Keratinocyte (primary cell): ENCODE measurements around the gene NEIL1.

Source experiments
- CTCF ChIP-seq, 3 experiments: IDR thresholded peaks in 1 of 3; conservative IDR thresholded peaks in 1 of 3; optimal IDR thresholded peaks in 1 of 3; 2 replicates in 2 of 3; 3 replicates in 1 of 3; pipeline versions ENCODE3 to v1.5.1; 2011; ENCODE audit warnings: low read length in 3 of 3, mild to moderate bottlenecking in 3 of 3, moderate library complexity in 2 of 3, control low read depth in 1 of 3, inconsistent platforms in 1 of 3; ENCODE audit not compliant: insufficient read depth in 2 of 3; ENCODE audit errors: extremely low read depth in 1 of 3
- EZH2 ChIP-seq: IDR thresholded peaks from one replicate; pipeline ENCODE4 v1.6.1; 2012; ENCODE audit warnings: inconsistent platforms, mild to moderate bottlenecking, low read length, moderate library complexity

DNA sequence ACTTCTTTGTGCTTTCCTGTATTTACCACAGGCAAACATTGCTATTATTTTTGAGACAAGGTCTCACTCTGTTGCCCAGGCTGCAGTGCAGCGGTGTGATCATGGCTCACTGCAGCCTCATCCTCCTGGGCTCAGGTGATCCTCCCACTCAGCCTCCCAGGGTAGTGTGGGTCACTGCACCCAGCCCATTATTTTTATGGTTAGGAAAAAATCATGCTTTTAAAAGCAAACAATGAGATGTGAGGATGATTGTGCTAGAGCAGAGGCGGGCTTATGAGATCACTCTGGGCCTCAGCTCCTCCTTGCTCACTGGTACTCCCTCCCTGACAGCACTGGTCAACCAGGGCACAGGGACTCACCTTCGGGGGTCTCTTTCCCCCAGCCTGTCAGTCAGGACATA is 19.3 kb downstream of the NEIL1 start:
- TF ChIP-seq CTCF (optimal IDR thresholded peaks at IDR 0.05 in 1 of 3, IDR thresholded peaks at IDR 0.05 in 1 of 3, conservative IDR thresholded peaks at IDR 0.05 in 1 of 3; ENCODE audit: extremely low read depth in 1 of 3, insufficient read depth in 2 of 3, low read length in 3 of 3) (no peak), EZH2 (no peak)
